Measurements from ENCODE around the gene LRRC58.

LRRC58 gene

DNA sequence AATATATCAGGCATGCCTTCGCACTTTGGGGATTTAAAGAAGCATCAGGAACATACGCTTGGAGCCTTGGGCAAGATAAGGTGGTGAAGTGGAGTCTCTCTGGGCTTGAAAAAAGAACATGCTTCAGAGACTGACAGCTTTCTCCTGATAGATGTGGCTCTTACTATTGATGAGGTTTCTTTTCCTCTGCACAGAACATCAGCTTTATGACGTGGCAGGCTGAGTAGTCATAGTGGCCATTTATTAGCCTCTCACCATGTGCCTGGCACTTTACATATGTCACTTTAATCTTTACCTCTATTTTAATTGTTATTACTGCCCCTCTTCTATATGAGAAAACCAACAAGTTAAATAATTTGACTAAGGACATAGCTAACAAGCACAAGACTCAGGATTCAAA lies 19.0 kb upstream of the LRRC58 start:
- no peaks in the 10 kb centered on the region for H3K79me2 ChIP-seq (ENCODE audit: insufficient read depth, low read length)
- H3K4me1 ChIP-seq (ENCODE audit: insufficient read depth, low read length, severe bottlenecking), result no peaks in the 10 kb centered on the region
- no peaks in the 10 kb centered on the region for H3K27me3 ChIP-seq (ENCODE audit: insufficient read depth, low read length)
- TF ChIP-seq, protein P1, sequence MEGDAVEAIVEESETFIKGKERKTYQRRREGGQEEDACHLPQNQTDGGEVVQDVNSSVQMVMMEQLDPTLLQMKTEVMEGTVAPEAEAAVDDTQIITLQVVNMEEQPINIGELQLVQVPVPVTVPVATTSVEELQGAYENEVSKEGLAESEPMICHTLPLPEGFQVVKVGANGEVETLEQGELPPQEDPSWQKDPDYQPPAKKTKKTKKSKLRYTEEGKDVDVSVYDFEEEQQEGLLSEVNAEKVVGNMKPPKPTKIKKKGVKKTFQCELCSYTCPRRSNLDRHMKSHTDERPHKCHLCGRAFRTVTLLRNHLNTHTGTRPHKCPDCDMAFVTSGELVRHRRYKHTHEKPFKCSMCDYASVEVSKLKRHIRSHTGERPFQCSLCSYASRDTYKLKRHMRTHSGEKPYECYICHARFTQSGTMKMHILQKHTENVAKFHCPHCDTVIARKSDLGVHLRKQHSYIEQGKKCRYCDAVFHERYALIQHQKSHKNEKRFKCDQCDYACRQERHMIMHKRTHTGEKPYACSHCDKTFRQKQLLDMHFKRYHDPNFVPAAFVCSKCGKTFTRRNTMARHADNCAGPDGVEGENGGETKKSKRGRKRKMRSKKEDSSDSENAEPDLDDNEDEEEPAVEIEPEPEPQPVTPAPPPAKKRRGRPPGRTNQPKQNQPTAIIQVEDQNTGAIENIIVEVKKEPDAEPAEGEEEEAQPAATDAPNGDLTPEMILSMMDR (IDR thresholded peaks at IDR 0.05; ENCODE audit: low read length), result no peak
- no peak for TF ChIP-seq EZH2 (IDR thresholded peaks at IDR 0.05; ENCODE audit: borderline replicate concordance, low read length)
- H3K36me3 ChIP-seq (ENCODE audit: insufficient read depth, low read length), result no peaks in the 10 kb centered on the region
- no peaks in the 10 kb centered on the region for H3K9me3 ChIP-seq (ENCODE audit: low read length)
- no peaks in the 10 kb centered on the region for H3K9me2 ChIP-seq (ENCODE audit: low read depth, low read length)
- no peak overlapping the region for H2AFZ ChIP-seq (ENCODE audit: low read length)
- H3K27ac ChIP-seq (ENCODE audit: low read depth, low read length, poor library complexity, severe bottlenecking), result no peak overlapping the region
- H3F3A ChIP-seq (ENCODE audit: insufficient read depth, low read length), result no peaks in the 10 kb centered on the region
- H3K9ac ChIP-seq (ENCODE audit: low read length), result no peak overlapping the region
- no peaks in the 10 kb centered on the region for H4K20me1 ChIP-seq (ENCODE audit: insufficient read depth, low read length)
- no peak overlapping the region for H3K4me2 ChIP-seq (ENCODE audit: low read length)
- H3K4me3 ChIP-seq (ENCODE audit: low read depth, low read length, poor library complexity, severe bottlenecking), result no peak overlapping the region

GRCh38 chr3:120364821-120365220 lies 15.7 kb upstream of the LRRC58 start:
- Histone ChIP-seq H3K4me2 (ENCODE audit: low read length) (no peak overlapping the region), H3K9me2 (ENCODE audit: low read depth, low read length) (no peaks in the 10 kb centered on the region), H3K9ac (ENCODE audit: low read length) (no peak overlapping the region), H3K79me2 (ENCODE audit: insufficient read depth, low read length) (no peaks in the 10 kb centered on the region), H2AFZ (ENCODE audit: low read length) (no peak overlapping the region), H3F3A (ENCODE audit: insufficient read depth, low read length) (no peaks in the 10 kb centered on the region), H3K4me1 (ENCODE audit: insufficient read depth, low read length, severe bottlenecking) (no peaks in the 10 kb centered on the region), H4K20me1 (ENCODE audit: insufficient read depth, low read length) (no peaks in the 10 kb centered on the region), H3K27ac (ENCODE audit: low read depth, low read length, poor library complexity, severe bottlenecking) (no peak overlapping the region), H3K4me3 (ENCODE audit: low read depth, low read length, poor library complexity, severe bottlenecking) (no peak overlapping the region), H3K36me3 (ENCODE audit: insufficient read depth, low read length) (no peaks in the 10 kb centered on the region), H3K9me3 (ENCODE audit: low read length) (no peaks in the 10 kb centered on the region), H3K27me3 (ENCODE audit: insufficient read depth, low read length) (peaks cover 4% of the 10 kb centered on the region; the same call in 1 of the 2 replicates)
- no peak for TF ChIP-seq EZH2 (IDR thresholded peaks at IDR 0.05; ENCODE audit: borderline replicate concordance, low read length)
- TF ChIP-seq, protein P1 (IDR thresholded peaks at IDR 0.05; ENCODE audit: low read length), result no peak

DNA sequence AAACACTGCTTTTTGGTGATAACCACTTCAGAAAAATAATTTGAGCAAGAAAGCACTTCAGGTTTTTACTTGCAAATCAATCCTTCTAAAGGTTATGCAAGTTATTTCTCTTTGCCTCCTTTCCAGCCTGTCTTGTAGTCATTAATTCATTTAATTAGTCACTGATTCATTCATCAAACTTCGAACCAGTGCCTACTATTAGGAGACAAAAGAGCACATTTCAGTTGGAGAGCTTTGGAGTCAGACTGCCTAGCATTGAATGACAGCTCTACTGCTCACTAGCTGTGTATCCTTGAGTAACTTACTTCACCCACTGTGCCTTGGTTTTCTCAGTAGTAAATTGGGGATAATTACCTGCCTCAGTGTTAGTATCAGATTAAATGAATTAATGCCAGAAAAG lies 14.9 kb upstream of the LRRC58 start:
- Histone ChIP-seq H3K27ac (ENCODE audit: low read depth, low read length, poor library complexity, severe bottlenecking) (no peak overlapping the region), H4K20me1 (ENCODE audit: insufficient read depth, low read length) (no peaks in the 10 kb centered on the region), H3K4me3 (ENCODE audit: low read depth, low read length, poor library complexity, severe bottlenecking) (no peak overlapping the region), H3K4me2 (ENCODE audit: low read length) (no peak overlapping the region), H3K9me3 (ENCODE audit: low read length) (no peaks in the 10 kb centered on the region), H2AFZ (ENCODE audit: low read length) (no peak overlapping the region), H3K9me2 (ENCODE audit: low read depth, low read length) (no peaks in the 10 kb centered on the region), H3K9ac (ENCODE audit: low read length) (no peak overlapping the region), H3K36me3 (ENCODE audit: insufficient read depth, low read length) (no peaks in the 10 kb centered on the region), H3F3A (ENCODE audit: insufficient read depth, low read length) (no peaks in the 10 kb centered on the region), H3K27me3 (ENCODE audit: insufficient read depth, low read length) (peaks cover 4% of the 10 kb centered on the region; the same call in 1 of the 2 replicates), H3K4me1 (ENCODE audit: insufficient read depth, low read length, severe bottlenecking) (no peaks in the 10 kb centered on the region), H3K79me2 (ENCODE audit: insufficient read depth, low read length) (no peaks in the 10 kb centered on the region)
- TF ChIP-seq, protein P1 (IDR thresholded peaks at IDR 0.05; ENCODE audit: low read length), result no peak
- TF ChIP-seq EZH2 (IDR thresholded peaks at IDR 0.05; ENCODE audit: borderline replicate concordance, low read length), result no peak

Data from OCI-LY1 (cell line).